H1 (cell line): ENCODE data around the gene VCPKMT. TPM values are rescaled to one million over a fixed set of nuclear protein-coding genes. Genes with fewer than 3 reads are reported as not detected.

ENCODE experiments used
- CTCF ChIA-PET: fragments of 300-600 bp; sonication (Branson Sonifier 250); formaldehyde crosslinking; loops from one replicate; lab custom pipeline; 2021; ENCODE audit not compliant: partially characterized antibody; lab: Charles Lee
- POLR2A ChIA-PET: fragments of 300-600 bp; sonication (Branson Sonifier 250); formaldehyde crosslinking; loops from one replicate; lab custom pipeline; 2021; ENCODE audit warnings: inconsistent platforms; ENCODE audit not compliant: partially characterized antibody; lab: Charles Lee
- DNase-seq, 2 experiments: peaks; one replicate each; pipeline versions ENCODE4 v3.0.0 to v3.0.0-alpha.2; 2010 to 2022; ENCODE audit warnings: low spot score in 2 of 2, low read depth in 1 of 2, mixed read lengths in 1 of 2
- FAIRE-seq: peaks from 2 replicates; lab custom pipeline; 2011; peaks lifted over from hg19 to GRCh38; lab: Jason Lieb, UNC
- H2AFZ ChIP-seq: 2 replicates; pipeline ENCODE4 v1.8.1; 2012; ENCODE audit warnings: low read length, inconsistent platforms
- H2AK5ac ChIP-seq: 2 replicates; pipeline ENCODE4 v1.6.1; 2013; ENCODE audit warnings: low read depth, low read length
- H2BK120ac ChIP-seq: replicated peaks from 2 replicates; pipeline ENCODE3; 2013; ENCODE audit warnings: low read depth, low read length, inconsistent platforms
- H2BK12ac ChIP-seq: 2 replicates; pipeline ENCODE4 v1.6.1; 2013; ENCODE audit warnings: low read depth, low read length
- H2BK15ac ChIP-seq: 2 replicates; pipeline ENCODE4 v1.6.1; 2013; ENCODE audit warnings: low read length
- H2BK20ac ChIP-seq: 2 replicates; pipeline ENCODE4 v1.6.1; 2013; ENCODE audit warnings: low read length
- H2BK5ac ChIP-seq: 2 replicates; pipeline ENCODE4 v1.6.1; 2013; ENCODE audit warnings: low read depth, low read length
- H3K14ac ChIP-seq: 2 replicates; pipeline ENCODE4 v1.6.1; 2013; ENCODE audit warnings: inconsistent platforms; ENCODE audit not compliant: insufficient read length
- H3K18ac ChIP-seq: 2 replicates; pipeline ENCODE4 v1.6.1; 2013; ENCODE audit warnings: low read length; ENCODE audit errors: extremely low read depth
- H3K23ac ChIP-seq: 2 replicates; pipeline ENCODE4 v1.6.1; 2013; ENCODE audit warnings: inconsistent platforms; ENCODE audit not compliant: insufficient read length
- H3K23me2 ChIP-seq: 2 replicates; pipeline ENCODE4 v1.6.1; 2013; ENCODE audit warnings: low read depth, low read length
- H3K27ac ChIP-seq: 2 replicates; pipeline ENCODE4 v1.6.1; 2011; ENCODE audit warnings: low read depth, low read length, inconsistent platforms
- H3K27me3 ChIP-seq, 4 experiments: replicated peaks in 1 of 4; 1 replicate in 1 of 4; 2 replicates in 3 of 4; pipeline versions ENCODE4 v1.6.1 to v1.8.1; 2011 to 2013; ENCODE audit warnings: low read length in 3 of 4, mild to moderate bottlenecking in 3 of 4, inconsistent platforms in 2 of 4, mixed read lengths in 2 of 4, moderate library complexity in 1 of 4; ENCODE audit not compliant: control insufficient read depth in 3 of 4, insufficient read depth in 3 of 4; ENCODE audit errors: extremely low read depth in 1 of 4
- H3K36me3 ChIP-seq, 4 experiments: 2 replicates each; pipeline versions ENCODE4 v1.6.1 to v1.8.1; 2011 to 2013; ENCODE audit warnings: mild to moderate bottlenecking in 4 of 4, low read length in 3 of 4, moderate library complexity in 2 of 4, control low read depth in 1 of 4, inconsistent platforms in 1 of 4; ENCODE audit not compliant: insufficient read depth in 4 of 4, control insufficient read depth in 2 of 4
- H3K4ac ChIP-seq: replicated peaks from 2 replicates; pipeline ENCODE3; 2013; ENCODE audit warnings: low read length, low read depth, mixed read lengths, inconsistent platforms; ENCODE audit not compliant: insufficient read length
- H3K4me1 ChIP-seq, 4 experiments: replicated peaks in 1 of 4; 1 replicate in 1 of 4; 2 replicates in 3 of 4; pipeline versions ENCODE4 v1.6.1 to v1.8.1; 2011 to 2013; ENCODE audit warnings: low read length in 3 of 4, inconsistent platforms in 2 of 4, mixed read lengths in 1 of 4; ENCODE audit not compliant: insufficient read depth in 4 of 4, control insufficient read depth in 3 of 4
- H3K4me2 ChIP-seq, 2 experiments: 2 replicates each; pipeline versions ENCODE4 v1.6.1 to v1.8.1; 2011 to 2013; ENCODE audit warnings: low read depth in 2 of 2, low read length in 2 of 2, control low read depth in 1 of 2, inconsistent platforms in 1 of 2, mild to moderate bottlenecking in 1 of 2; ENCODE audit not compliant: insufficient read depth in 1 of 2
- H3K4me3 ChIP-seq, 4 experiments: fragments of 200-600, 300-600 bp in 1 of 4; sonication (generic), shearing (Covaris generic), sonication (Bioruptor Twin) in 1 of 4; 2 replicates each; pipeline versions ENCODE4 v1.5.1 to v1.8.1; 2011 to 2016; ENCODE audit warnings: low read length in 4 of 4, low read depth in 3 of 4, control low read depth in 2 of 4, inconsistent platforms in 2 of 4, mild to moderate bottlenecking in 2 of 4, mixed read lengths in 1 of 4, moderate library complexity in 1 of 4; ENCODE audit not compliant: insufficient read depth in 2 of 4; ENCODE audit errors: extremely low read depth in 1 of 4
- H3K56ac ChIP-seq: replicated peaks from 2 replicates; pipeline ENCODE3; 2013; ENCODE audit warnings: low read depth, mild to moderate bottlenecking, mixed read lengths, low read length, inconsistent platforms; ENCODE audit not compliant: insufficient read length
- H3K79me1 ChIP-seq: 2 replicates; pipeline ENCODE4 v1.6.1; 2013; ENCODE audit warnings: low read depth, low read length, control low read depth
- H3K79me2 ChIP-seq, 2 experiments: 2 replicates each; pipeline versions ENCODE4 v1.6.1 to v1.8.1; 2012 to 2013; ENCODE audit warnings: low read length in 2 of 2, mild to moderate bottlenecking in 2 of 2, inconsistent platforms in 1 of 2; ENCODE audit not compliant: insufficient read depth in 2 of 2, control insufficient read depth in 1 of 2
- H3K9ac ChIP-seq, 4 experiments: replicated peaks in 1 of 4; 1 replicate in 1 of 4; 2 replicates in 3 of 4; pipeline versions ENCODE4 v1.6.1 to v1.8.1; 2011 to 2013; ENCODE audit warnings: low read depth in 3 of 4, low read length in 3 of 4, control low read depth in 2 of 4, mild to moderate bottlenecking in 2 of 4, moderate library complexity in 2 of 4, inconsistent platforms in 1 of 4; ENCODE audit errors: extremely low read depth in 1 of 4
- H3K9me3 ChIP-seq, 2 experiments: 2 replicates each; pipeline versions ENCODE4 v1.6.1 to v1.8.1; 2012 to 2013; ENCODE audit warnings: mild to moderate bottlenecking in 2 of 2, moderate library complexity in 2 of 2, control low read depth in 1 of 2, inconsistent platforms in 1 of 2, low read depth in 1 of 2, low read length in 1 of 2, mixed read lengths in 1 of 2; ENCODE audit not compliant: insufficient read depth in 2 of 2
- H4K20me1 ChIP-seq, 2 experiments: replicated peaks in 1 of 2; 2 replicates each; pipeline versions ENCODE3 to v1.8.1; 2011 to 2013; ENCODE audit warnings: inconsistent platforms in 2 of 2, low read length in 2 of 2, mild to moderate bottlenecking in 1 of 2; ENCODE audit not compliant: insufficient read depth in 2 of 2, control insufficient read depth in 1 of 2
- H4K5ac ChIP-seq: 2 replicates; pipeline ENCODE4 v1.6.1; 2013; ENCODE audit warnings: low read length, low read depth, mixed read lengths, inconsistent platforms; ENCODE audit not compliant: insufficient read length
- H4K8ac ChIP-seq: 2 replicates; pipeline ENCODE4 v1.8.0; 2013; ENCODE audit warnings: mild to moderate bottlenecking, moderate library complexity, low read length, inconsistent platforms; ENCODE audit not compliant: insufficient read depth; ENCODE audit errors: extremely low read depth
- H4K91ac ChIP-seq: replicated peaks from 2 replicates; pipeline ENCODE3; 2013; ENCODE audit warnings: low read length, mixed read lengths, inconsistent platforms; ENCODE audit not compliant: insufficient read length
- WGBS, 2 experiments: shearing (Covaris generic) in 1 of 2; methylation state at CpG; one replicate each; pipeline versions ENCODE4 v1.1.6 to v1.1.7; 2013 to 2015; ENCODE audit warnings: low lambda C conversion rate in 2 of 2, mixed read lengths in 2 of 2, inconsistent platforms in 1 of 2, low coverage in 1 of 2, missing lambda C conversion rate in 1 of 2; ENCODE audit not compliant: insufficient replicate concordance in 2 of 2, insufficient coverage in 1 of 2, insufficient read length in 1 of 2; ENCODE audit errors: extremely low coverage in 1 of 2, missing lambda C conversion rate in 1 of 2; 5-methylcytosine and 5-hydroxymethylcytosine counted together
- polyA plus RNA-seq, 7 experiments: library from polyadenylated mRNA; depleted of rRNA in 3 of 7; stranded (reverse) in 5 of 7; unstranded in 2 of 7; fragments of >200 nt in 5 of 7; fragments of 200-250 nt in 2 of 7; gene quantifications; 1 replicate in 5 of 7; 2 replicates in 1 of 7; 4 replicates in 1 of 7; pipeline versions ENCODE4 v1.2.1 to v1.2.3, GENCODE V29; 2011 to 2013; ENCODE audit warnings: missing spikeins in 2 of 7, mixed read lengths in 2 of 7
- total RNA-seq: library from RNA; stranded (reverse); fragmentation: NEBNext Ultra II Directional; extraction: Animal tissue kit (Norgen Biotek cat#: 25700); gene quantifications from 2 replicates; pipeline ENCODE4 v1.2.1, GENCODE V29; 2021

Gene VCPKMT
- total and polyA plus RNA-seq, 2 of the 8 experiments (the other 6 are each of a cell fraction or from before 2014, with no cell fraction given), result 3.8 to 7.1 TPM

DNA sequence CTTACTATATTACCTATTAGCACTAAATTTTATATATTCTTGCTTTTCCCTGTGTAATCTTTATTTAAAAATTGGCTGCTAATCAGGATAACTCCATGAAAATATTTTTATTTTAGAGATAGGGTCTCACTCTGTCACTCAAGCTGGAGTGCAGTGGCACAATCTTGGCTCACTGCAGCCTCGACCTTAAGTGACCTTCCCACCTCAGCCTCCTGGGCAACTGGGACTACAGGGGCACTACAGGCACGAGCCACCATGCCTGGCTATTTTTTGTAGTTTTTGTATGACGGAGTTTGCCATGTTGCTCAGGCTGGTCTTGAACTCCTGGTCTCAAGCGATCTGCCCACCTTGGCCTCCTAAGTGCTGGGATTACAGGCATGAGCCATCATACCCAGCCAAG is 32.4 kb upstream of the VCPKMT start:
- no peak overlapping the region for H2BK5ac ChIP-seq
- H3K4me3 ChIP-seq, result no peak overlapping the region
- H2BK12ac ChIP-seq, result no peak overlapping the region
- POLR2A ChIA-PET, result no interaction called here
- H3K36me3 ChIP-seq, result no peaks in the 10 kb centered on the region; a peak in 1 of 8 replicates
- H2BK15ac ChIP-seq, result no peak overlapping the region
- H4K91ac ChIP-seq, result no peak overlapping the region
- WGBS, 2 experiments, result 84% methylated on average over 4 of the region's 4 CpGs; no CpG with 5 or more reads in 1 of the 2 experiments
- H2BK20ac ChIP-seq, result no peak overlapping the region
- H2BK120ac ChIP-seq, result no peak overlapping the region
- H2AFZ ChIP-seq, result no peak overlapping the region
- H4K20me1 ChIP-seq, result no peaks in the 10 kb centered on the region
- H3K9me3 ChIP-seq, result no peaks in the 10 kb centered on the region
- no peak overlapping the region for H3K27ac ChIP-seq
- H2AK5ac ChIP-seq, result no peak overlapping the region
- H3K4me2 ChIP-seq, result no peak overlapping the region
- H3K79me1 ChIP-seq, result no peaks in the 10 kb centered on the region
- no peaks in the 10 kb centered on the region for H3K79me2 ChIP-seq
- H3K14ac ChIP-seq, result no peak overlapping the region
- H3K18ac ChIP-seq, result no peak overlapping the region
- DNase-seq, result no peak
- H3K4me1 ChIP-seq, result no peaks in the 10 kb centered on the region
- H4K8ac ChIP-seq, result no peak overlapping the region
- CTCF ChIA-PET, result interaction anchor here (0.6 to 0.9 kb wide), 3 partner anchors 10 to 707 kb away, joined by 3 to 4 read pairs (median 3); no protein-coding TSS in a partner anchor
- H3K56ac ChIP-seq, result no peak overlapping the region
- no peak overlapping the region for H3K9ac ChIP-seq
- no peak overlapping the region for H3K4ac ChIP-seq
- no peak overlapping the region for H4K5ac ChIP-seq
- no peaks in the 10 kb centered on the region for H3K27me3 ChIP-seq
- FAIRE-seq, result no peak
- H3K23ac ChIP-seq, result no peak overlapping the region
- no peaks in the 10 kb centered on the region for H3K23me2 ChIP-seq
